Measurements from ENCODE around the gene B4GALNT3. TPM values are rescaled to one million over a fixed set of nuclear protein-coding genes. Genes with fewer than 3 reads are reported as not detected.
A peak's percentile ranks its signal among the peaks of the same experiment; 100 is the strongest.

Gene B4GALNT3
- total RNA-seq, 1 experiment from 2014 or later, result 23.3 TPM

DNA sequence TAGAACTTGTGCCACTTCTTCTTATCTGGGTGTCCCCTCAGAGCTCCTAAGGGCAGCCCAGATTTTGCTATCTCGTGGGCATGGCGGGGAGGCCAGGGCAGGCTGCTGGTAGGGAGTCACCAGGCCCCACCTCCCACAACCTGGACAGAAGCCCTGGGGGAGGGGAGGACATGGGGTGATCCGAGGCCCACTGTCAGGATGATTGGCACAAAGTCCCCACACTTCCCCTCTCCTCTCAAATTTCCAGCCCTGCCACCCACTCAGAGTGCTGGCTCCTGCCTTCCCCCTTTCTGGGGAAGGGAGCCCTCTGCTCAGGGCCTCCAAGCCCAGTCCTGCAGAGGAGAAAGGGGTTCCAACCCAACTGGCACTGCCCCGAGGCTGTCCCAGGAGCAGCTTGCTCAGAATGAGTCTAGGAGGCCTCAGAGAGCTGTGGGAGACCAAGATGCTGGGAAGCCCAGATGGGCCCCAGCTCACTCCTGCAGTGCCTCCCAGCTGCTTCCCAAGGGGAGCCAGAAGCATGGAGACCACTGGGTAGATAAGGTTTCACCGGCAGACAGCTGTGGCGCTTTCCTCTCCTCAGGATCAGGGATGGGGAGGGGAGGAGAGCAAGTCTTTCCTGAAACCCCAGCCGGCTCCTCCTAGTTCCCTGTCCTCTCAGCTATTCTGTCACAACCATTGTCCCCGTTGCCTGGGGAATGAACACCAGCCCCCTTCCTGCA is 82.8 kb downstream of the B4GALNT3 start:
- H3K9ac ChIP-seq (ENCODE audit: extremely low read depth, insufficient read length, low read length), result no peak overlapping the region

More for the DNA sequence above, 82.8 kb downstream of the B4GALNT3 start:
- Histone ChIP-seq H3K4ac (ENCODE audit: low read depth, low read length) (no peak overlapping the region), H3K79me2 (ENCODE audit: insufficient read depth, low read length) (no peaks in the 10 kb centered on the region), H2AK5ac (ENCODE audit: insufficient read length, low read length) (no peak overlapping the region), H3K9me3 (ENCODE audit: control insufficient read depth, low read depth, low read length) (no peaks in the 10 kb centered on the region), H3K4me1 (ENCODE audit: insufficient read depth, low read length) (no peaks in the 10 kb centered on the region), H3K79me1 (ENCODE audit: insufficient read depth, low read depth, low read length, poor library complexity, severe bottlenecking) (no peaks in the 10 kb centered on the region), H3K18ac (ENCODE audit: insufficient read length, low read depth, low read length) (peak overlapping the region; percentile 38), H2BK12ac (ENCODE audit: insufficient read length, low read depth, low read length) (no peak overlapping the region), H3K23ac (ENCODE audit: insufficient read length, low read depth, low read length) (no peak overlapping the region), H3K4me2 (ENCODE audit: insufficient read depth, insufficient read length, low read length) (no peak overlapping the region), H2BK5ac (ENCODE audit: insufficient read length, low read length) (no peak overlapping the region), H4K5ac (ENCODE audit: insufficient read length, low read depth, low read length) (no peak overlapping the region), H2BK120ac (ENCODE audit: low read depth, low read length, poor library complexity, severe bottlenecking) (no peak overlapping the region), H3K56ac (ENCODE audit: insufficient read length, low read depth, low read length) (no peak overlapping the region), H3T11ph (ENCODE audit: low read length) (no peak overlapping the region), H4K8ac (replicated peaks; ENCODE audit: insufficient read length, low read depth, low read length) (no peak overlapping the region), H2BK15ac (ENCODE audit: low read depth, low read length) (no peak overlapping the region), H2AFZ (ENCODE audit: low read length) (no peak overlapping the region), H3K27me3 (ENCODE audit: insufficient read depth, low read length) (no peaks in the 10 kb centered on the region), H3K27ac (ENCODE audit: insufficient read length, low read depth, low read length) (no peak overlapping the region), H3K23me2 (ENCODE audit: insufficient read length, low read depth, low read length, poor library complexity, severe bottlenecking) (peaks cover 5% of the 10 kb centered on the region), H4K91ac (ENCODE audit: insufficient read length, low read depth, low read length) (no peak overlapping the region), H2BK20ac (ENCODE audit: low read depth, low read length, poor library complexity, severe bottlenecking) (no peak overlapping the region), H4K20me1 (ENCODE audit: control insufficient read depth, insufficient read depth, insufficient read length) (no peaks in the 10 kb centered on the region), H3K14ac (ENCODE audit: insufficient read depth, low read length) (no peak overlapping the region)
- no peak overlapping the region for H3K4me3 Mint-ChIP-seq
- H3K27ac Mint-ChIP-seq, result peak overlapping the region; percentile 35 to 86 (median 46); a peak in 4 of 7 replicates
- peaks cover 0 to 11% (median 2%) of the 10 kb centered on the region in 3 experiments; a peak in 2 of 7 replicates for H3K36me3 Mint-ChIP-seq (ENCODE audit: insufficient read depth in 1 of 3, low read depth in 3 of 3)
- DNase-seq, result no peak
- WGBS (ENCODE audit: extremely low coverage, insufficient read length, low lambda C conversion rate), result no CpG with 5 or more reads among the region's 8 CpGs
- H3K9me3 Mint-ChIP-seq, result no peaks in the 10 kb centered on the region
- H3K4me1 Mint-ChIP-seq, result peaks cover 19 to 26% of the 10 kb centered on the region in 2 experiments
- peaks cover 7% of the 10 kb centered on the region for H3K27me3 Mint-ChIP-seq (ENCODE audit: low read depth)
- TF ChIP-seq, protein P1, sequence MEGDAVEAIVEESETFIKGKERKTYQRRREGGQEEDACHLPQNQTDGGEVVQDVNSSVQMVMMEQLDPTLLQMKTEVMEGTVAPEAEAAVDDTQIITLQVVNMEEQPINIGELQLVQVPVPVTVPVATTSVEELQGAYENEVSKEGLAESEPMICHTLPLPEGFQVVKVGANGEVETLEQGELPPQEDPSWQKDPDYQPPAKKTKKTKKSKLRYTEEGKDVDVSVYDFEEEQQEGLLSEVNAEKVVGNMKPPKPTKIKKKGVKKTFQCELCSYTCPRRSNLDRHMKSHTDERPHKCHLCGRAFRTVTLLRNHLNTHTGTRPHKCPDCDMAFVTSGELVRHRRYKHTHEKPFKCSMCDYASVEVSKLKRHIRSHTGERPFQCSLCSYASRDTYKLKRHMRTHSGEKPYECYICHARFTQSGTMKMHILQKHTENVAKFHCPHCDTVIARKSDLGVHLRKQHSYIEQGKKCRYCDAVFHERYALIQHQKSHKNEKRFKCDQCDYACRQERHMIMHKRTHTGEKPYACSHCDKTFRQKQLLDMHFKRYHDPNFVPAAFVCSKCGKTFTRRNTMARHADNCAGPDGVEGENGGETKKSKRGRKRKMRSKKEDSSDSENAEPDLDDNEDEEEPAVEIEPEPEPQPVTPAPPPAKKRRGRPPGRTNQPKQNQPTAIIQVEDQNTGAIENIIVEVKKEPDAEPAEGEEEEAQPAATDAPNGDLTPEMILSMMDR (conservative IDR thresholded peaks at IDR 0.05), result no peak

Data from H9 (cell line).